OCI-LY3 (cell line): ENCODE data around the gene PLCB1.

Experiments
- H2AFZ ChIP-seq: fragments of 200-600, 300-600 bp; shearing (Covaris generic); 2 replicates; pipeline ENCODE4 v1.6.0; 2014; ENCODE audit warnings: antibody characterized with exemption, low read depth, low read length
- H3K27ac ChIP-seq: fragments of 200-600, 300-600 bp; sonication (generic); 2 replicates; pipeline ENCODE4 v1.5.1; 2014; ENCODE audit warnings: mild to moderate bottlenecking, low read length, moderate library complexity, mixed read lengths
- H3K27me3 ChIP-seq: fragments of 200-600, 300-600 bp; sonication (generic); 2 replicates; pipeline ENCODE4 v1.6.1; 2014; ENCODE audit warnings: low read depth, low read length, mixed read lengths
- H3K36me3 ChIP-seq: fragments of 200-600, 300-600 bp; sonication (generic); replicated peaks from 2 replicates; pipeline ENCODE3; 2014; ENCODE audit warnings: low read depth, low read length, mixed read lengths
- H3K4me1 ChIP-seq: fragments of 300-600, 200-600 bp; sonication (generic); 2 replicates; pipeline ENCODE4 v1.6.1; 2014; ENCODE audit warnings: low read length, mixed read lengths
- H3K4me2 ChIP-seq: fragments of 200-600, 300-600 bp; sonication (generic); 2 replicates; pipeline ENCODE4 v1.6.1; 2014; ENCODE audit warnings: low read length, mixed read lengths
- H3K4me3 ChIP-seq: fragments of 300-600, 200-600 bp; sonication (generic); 2 replicates; pipeline ENCODE4 v1.5.1; 2014; ENCODE audit warnings: antibody characterized with exemption, mild to moderate bottlenecking, low read length, moderate library complexity
- H3K79me2 ChIP-seq: fragments of 300-600, 200-600 bp; shearing (Covaris generic); 2 replicates; pipeline ENCODE4 v1.6.1; 2014; ENCODE audit warnings: mild to moderate bottlenecking, low read length, mixed read lengths
- H3K9ac ChIP-seq: fragments of 300-600, 200-600 bp; shearing (Covaris generic); 2 replicates; pipeline ENCODE4 v1.6.0; 2014; ENCODE audit warnings: mild to moderate bottlenecking, low read length, moderate library complexity
- H3K9me3 ChIP-seq: fragments of 200-600, 300-600 bp; shearing (Covaris generic); 2 replicates; pipeline ENCODE4 v1.6.1; 2014; ENCODE audit warnings: low read length, mixed read lengths; ENCODE audit not compliant: insufficient read depth
- H4K20me1 ChIP-seq: fragments of 200-600, 300-600 bp; sonication (generic); 2 replicates; pipeline ENCODE4 v1.6.1; 2016; ENCODE audit warnings: low read length, mixed read lengths; ENCODE audit not compliant: insufficient read depth
- CTCF ChIP-seq: fragments of 200-600, 300-600 bp; sonication (generic); IDR thresholded peaks from 2 replicates; pipeline ENCODE4 v1.5.1; 2014; ENCODE audit warnings: antibody characterized with exemption, low read length, low read depth
- EZH2phosphoT487 ChIP-seq: fragments of 200-600 bp; shearing (Covaris generic); IDR thresholded peaks from 2 replicates; pipeline ENCODE4 v1.6.1; 2018; ENCODE audit warnings: antibody characterized with exemption, mixed run types, low read depth

The PLCB1 gene

DNA sequence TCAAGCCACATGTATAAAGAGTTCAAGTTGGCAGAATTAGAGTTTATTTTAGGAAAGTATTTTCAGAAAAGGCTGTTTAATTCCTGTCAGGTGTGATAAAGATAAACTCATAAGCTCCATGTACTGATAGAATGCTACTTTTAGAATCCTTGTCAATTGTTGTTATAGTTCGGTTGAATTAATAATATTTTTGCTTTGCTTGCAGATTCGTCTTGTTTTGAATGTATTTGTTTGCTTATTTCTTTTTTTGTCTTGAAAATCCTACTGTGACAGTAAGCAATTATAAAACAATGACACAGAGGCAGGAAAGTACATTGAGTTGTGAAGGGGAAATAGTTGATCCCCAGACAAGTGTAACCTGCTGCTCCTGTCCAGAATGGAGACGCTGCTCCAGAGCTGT lies 602.9 kb downstream of the PLCB1 start:
- TF ChIP-seq CTCF (no peak), EZH2phosphoT487 (no peak)
- no peaks in the 10 kb centered on the region for H3K27me3 ChIP-seq
- H3K9ac ChIP-seq: no peak overlapping the region
- no peak overlapping the region for H3K27ac ChIP-seq
- peaks cover 10% of the 10 kb centered on the region for H3K4me1 ChIP-seq
- no peak overlapping the region for H3K4me3 ChIP-seq
- H3K4me2 ChIP-seq: no peak overlapping the region
- H2AFZ ChIP-seq: no peak overlapping the region
- no peaks in the 10 kb centered on the region for H4K20me1 ChIP-seq
- peaks cover 4% of the 10 kb centered on the region; the same call in 1 of the 2 replicates for H3K9me3 ChIP-seq
- H3K79me2 ChIP-seq: no peaks in the 10 kb centered on the region
- H3K36me3 ChIP-seq: no peaks in the 10 kb centered on the region

DNA sequence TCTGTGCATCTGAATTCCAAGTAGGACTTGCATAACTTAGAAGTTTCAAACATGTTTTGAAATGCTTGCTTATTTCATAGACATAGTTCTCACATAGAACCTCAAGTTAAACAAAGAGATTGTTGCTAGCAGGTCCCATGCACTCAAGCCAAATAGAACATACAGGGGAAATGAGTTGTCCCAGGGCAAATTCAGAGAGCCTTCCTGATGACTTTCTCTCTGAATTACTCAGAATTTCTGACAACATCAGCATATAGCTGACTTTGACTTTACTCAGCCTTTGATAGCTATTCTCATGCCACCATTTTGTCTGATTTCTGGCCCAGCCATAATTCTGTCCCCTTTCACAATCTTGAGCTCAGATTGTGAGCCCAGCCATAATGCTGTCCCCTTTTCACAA lies 603.6 kb downstream of the PLCB1 start:
- Histone ChIP-seq H2AFZ (no peak overlapping the region), H3K9ac (no peak overlapping the region), H3K79me2 (no peaks in the 10 kb centered on the region), H3K36me3 (no peaks in the 10 kb centered on the region), H3K27ac (no peak overlapping the region), H3K27me3 (no peaks in the 10 kb centered on the region), H3K4me1 (peaks cover 16% of the 10 kb centered on the region), H3K9me3 (peaks cover 4% of the 10 kb centered on the region; the same call in 1 of the 2 replicates), H4K20me1 (no peaks in the 10 kb centered on the region), H3K4me3 (no peak overlapping the region), H3K4me2 (no peak overlapping the region)
- TF ChIP-seq CTCF (no peak), EZH2phosphoT487 (no peak)

GRCh38 chr20:8740265-8740664 lies 608.2 kb downstream of the PLCB1 start:
- Histone ChIP-seq H3K27me3 (no peaks in the 10 kb centered on the region), H3K27ac (peak overlapping the region; percentile 54), H3K79me2 (no peaks in the 10 kb centered on the region), H4K20me1 (no peaks in the 10 kb centered on the region), H3K9ac (no peak overlapping the region), H3K4me1 (peaks cover 26% of the 10 kb centered on the region), H3K36me3 (peaks cover 4% of the 10 kb centered on the region), H3K9me3 (peaks cover 4% of the 10 kb centered on the region; the same call in 1 of the 2 replicates), H3K4me2 (peak overlapping the region; percentile 59), H2AFZ (no peak overlapping the region), H3K4me3 (peak overlapping the region; percentile 42; the same call in 1 of the 2 replicates)
- TF ChIP-seq EZH2phosphoT487: no peak
- TF ChIP-seq CTCF: no peak

- TF ChIP-seq EZH2phosphoT487 (no peak), CTCF (no peak)
These were observed 612.3 kb downstream of the PLCB1 start for GRCh38 chr20:8744228-8744844.

More at GRCh38 chr20:8744228-8744844, 612.3 kb downstream of the PLCB1 start:
- Histone ChIP-seq H4K20me1 (no peaks in the 10 kb centered on the region), H3K9ac (no peak overlapping the region), H3K36me3 (peaks cover 4% of the 10 kb centered on the region), H2AFZ (no peak overlapping the region), H3K4me3 (no peak overlapping the region), H3K4me2 (no peak overlapping the region), H3K79me2 (no peaks in the 10 kb centered on the region), H3K27me3 (peaks cover 6% of the 10 kb centered on the region; the same call in 1 of the 2 replicates), H3K4me1 (peaks cover 23% of the 10 kb centered on the region), H3K27ac (no peak overlapping the region), H3K9me3 (no peaks in the 10 kb centered on the region)
